ENCODE data around the gene PHF14. TPM values are rescaled to one million over a fixed set of nuclear protein-coding genes. Genes with fewer than 3 reads are reported as not detected.

PHF14 gene
- total and polyA plus RNA-seq, 10 donors = 18.9 to 59.1 (median 37.7) TPM

- Histone ChIP-seq H3K27me3 (replicated peaks in 1 of 7) (no peaks in the 10 kb centered on the region), H3K36me3 (no peaks in the 10 kb centered on the region), H3K4me1 (no peaks in the 10 kb centered on the region), H3K27ac (no peak overlapping the region), H3K9me3 (no peaks in the 10 kb centered on the region), H3K4me3 (no peak overlapping the region)
- DNase-seq = no peak
- intact Hi-C loops (cut with DNase I; ENCODE audit: low total_unique reads) = no loop called here
- 89 to 97% (median 95%) methylated on average over 4 of the region's 4 CpGs for WGBS, 5 donors
- no peak for TF ChIP-seq POLR2A (IDR thresholded peaks at IDR 0.05)
- no peak for TF ChIP-seq CTCF (IDR thresholded peaks at IDR 0.05 in 8 of 11, conservative IDR thresholded peaks at IDR 0.05 in 3 of 11)
- TF ChIP-seq POLR2AphosphoS5 (IDR thresholded peaks at IDR 0.05) = no peak
These were observed 180.0 kb downstream of the PHF14 start for GRCh38 chr7:11153694-11154093.

DNA sequence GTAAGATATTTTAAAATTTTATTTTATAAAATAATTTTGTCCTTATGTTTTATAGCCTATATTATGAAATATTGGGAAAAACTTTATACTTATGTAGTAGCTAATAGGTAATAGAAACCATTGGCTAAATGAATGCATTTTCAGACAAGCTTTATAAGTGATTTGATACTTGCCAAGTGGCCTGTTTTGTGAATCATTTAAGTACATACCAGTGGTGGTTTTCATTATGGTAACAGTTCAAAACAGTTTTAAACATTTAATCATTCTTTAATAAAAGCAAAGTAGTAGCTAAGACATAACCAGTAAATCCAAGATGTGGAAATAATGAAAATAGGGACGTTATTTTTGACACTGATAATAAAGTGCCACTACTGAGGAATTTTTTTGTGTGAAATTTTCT lies 182.2 kb downstream of the PHF14 start:
- no peaks in the 10 kb centered on the region for H3K4me1 ChIP-seq
- H3K9me3 ChIP-seq = no peaks in the 10 kb centered on the region
- no peak overlapping the region for H3K27ac ChIP-seq
- TF ChIP-seq POLR2A (IDR thresholded peaks at IDR 0.05) (no peak), POLR2AphosphoS5 (IDR thresholded peaks at IDR 0.05) (no peak), CTCF (IDR thresholded peaks at IDR 0.05 in 8 of 11, conservative IDR thresholded peaks at IDR 0.05 in 3 of 11) (no peak)
- 90 to 99% (median 97%) methylated on average over 1 of the region's 1 CpG for WGBS, 5 donors
- H3K36me3 ChIP-seq = no peaks in the 10 kb centered on the region
- H3K27me3 ChIP-seq (replicated peaks in 1 of 7) = no peaks in the 10 kb centered on the region
- intact Hi-C loops (cut with DNase I; ENCODE audit: low total_unique reads) = no loop called here
- no peak for DNase-seq
- no peak overlapping the region for H3K4me3 ChIP-seq

- peaks cover 0 to 3% (median 0%) of the 10 kb centered on the region in 6 donors for H3K36me3 ChIP-seq
- no peak overlapping the region for H3K27ac ChIP-seq
- TF ChIP-seq CTCF (IDR thresholded peaks at IDR 0.05 in 8 of 11, conservative IDR thresholded peaks at IDR 0.05 in 3 of 11) (no peak), POLR2AphosphoS5 (IDR thresholded peaks at IDR 0.05) (no peak), POLR2A (IDR thresholded peaks at IDR 0.05) (no peak)
- no peaks in the 10 kb centered on the region for H3K27me3 ChIP-seq (replicated peaks in 1 of 7)
- WGBS, 5 donors = 90 to 100% (median 98%) methylated on average over 1 of the region's 1 CpG
- H3K9me3 ChIP-seq = no peaks in the 10 kb centered on the region
- no peak for DNase-seq
- intact Hi-C loops (cut with DNase I; ENCODE audit: low total_unique reads) = no loop called here
- H3K4me3 ChIP-seq = no peak overlapping the region
- H3K4me1 ChIP-seq = no peaks in the 10 kb centered on the region
These were observed 187.8 kb downstream of the PHF14 start for GRCh38 chr7:11161499-11161898.

DNA sequence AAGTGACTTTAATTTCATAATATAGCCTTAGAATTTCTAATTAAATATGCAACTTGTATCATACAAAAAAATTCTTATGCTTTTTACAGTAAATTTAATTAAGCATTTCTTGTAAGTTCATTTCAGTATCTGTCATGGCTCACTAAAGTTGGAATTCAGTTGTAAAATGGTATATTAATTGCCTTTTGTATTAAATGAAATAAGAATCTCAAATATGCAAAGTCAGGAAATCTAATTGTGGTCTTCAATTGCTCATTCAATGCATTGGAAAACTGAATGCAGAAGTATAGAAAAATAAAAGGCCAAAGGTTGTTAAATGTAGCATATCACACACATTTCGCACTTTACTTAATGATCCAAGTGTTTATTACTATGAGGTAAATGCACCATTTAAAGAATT lies 189.5 kb downstream of the PHF14 start:
- WGBS, 5 donors = 90 to 98% (median 96%) methylated on average over 1 of the region's 1 CpG
- H3K4me1 ChIP-seq = no peaks in the 10 kb centered on the region
- no peaks in the 10 kb centered on the region for H3K9me3 ChIP-seq
- no peak overlapping the region for H3K27ac ChIP-seq
- no peaks in the 10 kb centered on the region for H3K27me3 ChIP-seq (replicated peaks in 1 of 7)
- H3K4me3 ChIP-seq = no peak overlapping the region
- TF ChIP-seq POLR2A (IDR thresholded peaks at IDR 0.05) = no peak
- no peak for TF ChIP-seq CTCF (IDR thresholded peaks at IDR 0.05 in 8 of 11, conservative IDR thresholded peaks at IDR 0.05 in 3 of 11)
- TF ChIP-seq POLR2AphosphoS5 (IDR thresholded peaks at IDR 0.05) = no peak
- intact Hi-C loops (cut with DNase I; ENCODE audit: low total_unique reads) = no loop called here
- peaks cover 0 to 3% (median 0%) of the 10 kb centered on the region in 6 donors for H3K36me3 ChIP-seq
- no peak for DNase-seq

Measured in spleen (tissue), 11 donors.